Transverse colon (tissue), 4 donors: ENCODE data around the gene RPRD1A. TPM values are rescaled to one million over a fixed set of nuclear protein-coding genes. Genes with fewer than 3 reads are reported as not detected.
"Not testable (repeated sequence)": the region's sequence is repeated elsewhere in the genome, so short reads cannot be mapped to it uniquely, and the experiment has no call there.

ENCODE experiments used
- DNase-seq: peaks from one replicate; pipeline ENCODE4 v3.0.0-alpha.2; 2019
- H3K27ac ChIP-seq, 4 donors: fragments of 200-600 bp; sonication (generic); 2 replicates each; pipeline ENCODE4 v1.5.1; 2016 to 2018; ENCODE audit warnings: inconsistent platforms in 4 of 4
- H3K27me3 ChIP-seq: fragments of 200-600 bp; sonication (generic); 2 replicates; pipeline ENCODE4 v1.5.1; 2017; ENCODE audit warnings: inconsistent platforms
- H3K36me3 ChIP-seq, 4 donors: fragments of 200-600 bp; sonication (generic); 2 replicates each; pipeline ENCODE4 v1.5.1; 2017 to 2019; ENCODE audit warnings: inconsistent platforms in 4 of 4
- H3K4me1 ChIP-seq, 4 donors: fragments of 200-600 bp; sonication (generic); 2 replicates each; pipeline ENCODE4 v1.5.1; 2017 to 2020; ENCODE audit warnings: inconsistent platforms in 4 of 4
- H3K4me3 ChIP-seq, 4 donors: fragments of 200-600 bp; sonication (generic); 1 replicate in 1 of 4; 2 replicates in 3 of 4; pipeline versions ENCODE4 v1.5.1 to v1.6.1; 2017 to 2019; ENCODE audit warnings: inconsistent platforms in 4 of 4
- H3K9me3 ChIP-seq, 2 donors: fragments of 200-600 bp; sonication (generic); 2 replicates each; pipeline ENCODE4 v1.5.1; 2017 to 2019; ENCODE audit warnings: inconsistent platforms in 2 of 2
- EP300 ChIP-seq: sonication (generic); formaldehyde crosslinking; IDR thresholded peaks from one replicate; pipeline ENCODE4 v1.6.1; 2017; ENCODE audit warnings: antibody characterized with exemption, low read depth
- POLR2A ChIP-seq: fragments of 450-650 bp; IDR thresholded peaks from one replicate; pipeline ENCODE4 v1.6.1; 2016; ENCODE audit warnings: antibody characterized with exemption, mild to moderate bottlenecking, moderate library complexity
- POLR2AphosphoS5 ChIP-seq, 3 donors: sonication (generic); formaldehyde crosslinking; IDR thresholded peaks; one replicate each; pipeline ENCODE4 v1.6.1; 2016; ENCODE audit warnings: antibody characterized with exemption in 3 of 3
- WGBS, 2 donors: methylation state at CpG; one replicate each; pipeline ENCODE4 v1.1.5; 2018; ENCODE audit warnings: low coverage in 1 of 2; 5-methylcytosine and 5-hydroxymethylcytosine counted together
- in situ Hi-C, 4 donors: fragments of 200-750 bp; cut with MboI; loops; one replicate each; pipeline versions ENCODE4 v1.15.0 to v1.15.1; 2017; ENCODE audit warnings: low sequenced_read_pairs in 3 of 4, low pct_ligation_motif_present in 1 of 4, low pct_unique_long_range_greater_than_20kb in 1 of 4
- intact Hi-C: fragments of 100-400 bp; cut with DNase I; formaldehyde crosslinking; loops from one replicate; pipeline ENCODE4 v1.15.1; 2023; ENCODE audit warnings: low total_unique reads
- total RNA-seq, 4 donors: library from RNA; depleted of rRNA; stranded (reverse); fragments of >200 nt; gene quantifications; one replicate each; pipeline ENCODE4 v1.1.0, GENCODE V29; 2016
- TF ChIP-seq, protein P1 (sequence below), 5 experiments: fragments of 200-600 bp in 3 of 5; fragments of 450-650 bp in 2 of 5; sonication (generic) in 3 of 5; IDR thresholded peaks; 1 replicate in 2 of 5; 2 replicates in 3 of 5; pipeline ENCODE4 v1.5.1; 2016 to 2017; ENCODE audit warnings: antibody characterized with exemption in 5 of 5, inconsistent platforms in 3 of 5, mild to moderate bottlenecking in 2 of 5, moderate library complexity in 1 of 5

RPRD1A gene
- total RNA-seq, 4 donors from 2014 or later: 34.4 to 59.9 (median 44.3) TPM

DNA sequence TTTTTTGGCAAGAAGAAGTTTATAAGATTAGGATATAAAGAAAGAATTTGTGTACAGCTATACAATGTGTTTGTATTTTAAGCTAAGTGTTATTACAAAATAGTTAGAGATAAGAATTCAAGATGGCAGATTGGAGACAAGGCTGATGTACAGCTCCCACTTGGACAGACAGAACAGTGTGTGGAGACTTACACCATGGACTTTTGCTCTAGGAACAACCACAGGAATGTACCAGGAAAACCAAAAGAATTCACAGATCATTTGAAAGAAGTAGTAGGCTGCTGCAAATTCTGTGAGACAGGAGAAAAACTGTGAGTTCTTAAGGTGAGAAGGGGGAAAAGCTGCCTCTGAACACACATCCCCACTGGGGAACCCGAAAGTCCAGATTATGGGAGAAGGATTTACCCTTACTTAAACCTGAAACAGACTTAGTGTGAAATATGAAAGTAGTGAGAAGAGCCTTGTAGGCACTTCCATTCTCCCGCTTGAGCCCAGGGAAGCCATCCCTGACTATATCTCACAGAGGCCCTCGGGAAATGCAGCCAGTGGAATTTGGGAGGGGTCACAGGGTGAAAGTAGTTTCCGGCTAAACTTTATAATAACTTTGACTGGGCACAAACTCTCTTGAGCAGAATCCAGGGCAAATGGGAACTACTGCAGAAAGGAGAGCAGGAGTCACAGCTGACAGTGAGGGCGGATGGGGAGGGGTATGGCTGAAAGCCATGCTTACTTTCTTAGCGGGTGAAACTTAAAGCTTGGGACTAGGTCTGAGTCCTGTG is 11.6 kb upstream of the RPRD1A start:
- WGBS, 2 donors: 59 to 83% methylated on average over 4 to 6 of the region's 6 CpGs
- no peaks in the 10 kb centered on the region for H3K4me1 ChIP-seq
- H3K36me3 ChIP-seq: no peaks in the 10 kb centered on the region
- in situ Hi-C loops: no loop called here
- intact Hi-C loops: no loop called here
- peaks cover 0 to 7% of the 10 kb centered on the region in 2 donors for H3K9me3 ChIP-seq
- no peak for DNase-seq
- peaks cover 5% of the 10 kb centered on the region for H3K27me3 ChIP-seq
- no peak overlapping the region for H3K27ac ChIP-seq
- no peak for TF ChIP-seq POLR2AphosphoS5 (IDR thresholded peaks at IDR 0.05)
- no peak for TF ChIP-seq POLR2A
- TF ChIP-seq, protein P1, sequence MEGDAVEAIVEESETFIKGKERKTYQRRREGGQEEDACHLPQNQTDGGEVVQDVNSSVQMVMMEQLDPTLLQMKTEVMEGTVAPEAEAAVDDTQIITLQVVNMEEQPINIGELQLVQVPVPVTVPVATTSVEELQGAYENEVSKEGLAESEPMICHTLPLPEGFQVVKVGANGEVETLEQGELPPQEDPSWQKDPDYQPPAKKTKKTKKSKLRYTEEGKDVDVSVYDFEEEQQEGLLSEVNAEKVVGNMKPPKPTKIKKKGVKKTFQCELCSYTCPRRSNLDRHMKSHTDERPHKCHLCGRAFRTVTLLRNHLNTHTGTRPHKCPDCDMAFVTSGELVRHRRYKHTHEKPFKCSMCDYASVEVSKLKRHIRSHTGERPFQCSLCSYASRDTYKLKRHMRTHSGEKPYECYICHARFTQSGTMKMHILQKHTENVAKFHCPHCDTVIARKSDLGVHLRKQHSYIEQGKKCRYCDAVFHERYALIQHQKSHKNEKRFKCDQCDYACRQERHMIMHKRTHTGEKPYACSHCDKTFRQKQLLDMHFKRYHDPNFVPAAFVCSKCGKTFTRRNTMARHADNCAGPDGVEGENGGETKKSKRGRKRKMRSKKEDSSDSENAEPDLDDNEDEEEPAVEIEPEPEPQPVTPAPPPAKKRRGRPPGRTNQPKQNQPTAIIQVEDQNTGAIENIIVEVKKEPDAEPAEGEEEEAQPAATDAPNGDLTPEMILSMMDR (IDR thresholded peaks at IDR 0.05): no peak
- TF ChIP-seq EP300: no peak
- no peak overlapping the region for H3K4me3 ChIP-seq

- intact Hi-C loops: not testable (repeated sequence)
Observed at GRCh38 chr18:36077764-36078163, 10.4 kb upstream of the RPRD1A start.

GRCh38 chr18:36075862-36076587 is 8.7 kb upstream of the RPRD1A start:
- TF ChIP-seq POLR2A (no peak), POLR2AphosphoS5 (IDR thresholded peaks at IDR 0.05) (peak in 2 of 3 donors; percentile 18 to 25)
- intact Hi-C loops: no loop called here
- H3K4me3 ChIP-seq: no peak overlapping the region
- in situ Hi-C loops: no loop called here
- H3K27me3 ChIP-seq: peaks cover 5% of the 10 kb centered on the region
- no peak overlapping the region for H3K27ac ChIP-seq
- 58 to 73% methylated on average over 5 to 6 of the region's 6 CpGs for WGBS, 2 donors
- DNase-seq: no peak
- H3K4me1 ChIP-seq: no peaks in the 10 kb centered on the region
- no peaks in the 10 kb centered on the region for H3K36me3 ChIP-seq
- H3K9me3 ChIP-seq: peaks cover 0 to 2% of the 10 kb centered on the region in 2 donors

More at GRCh38 chr18:36077764-36078163, 10.4 kb upstream of the RPRD1A start:
- WGBS, 2 donors: 98% methylated on average over 9 of the region's 27 CpGs; no CpG with 5 or more reads in 1 of the 2 donors
- in situ Hi-C loops, H3K9me3 ChIP-seq, H3K36me3 ChIP-seq, H3K27ac ChIP-seq, DNase-seq, H3K4me3 ChIP-seq, H3K4me1 ChIP-seq, H3K27me3 ChIP-seq: not testable (repeated sequence)

DNA sequence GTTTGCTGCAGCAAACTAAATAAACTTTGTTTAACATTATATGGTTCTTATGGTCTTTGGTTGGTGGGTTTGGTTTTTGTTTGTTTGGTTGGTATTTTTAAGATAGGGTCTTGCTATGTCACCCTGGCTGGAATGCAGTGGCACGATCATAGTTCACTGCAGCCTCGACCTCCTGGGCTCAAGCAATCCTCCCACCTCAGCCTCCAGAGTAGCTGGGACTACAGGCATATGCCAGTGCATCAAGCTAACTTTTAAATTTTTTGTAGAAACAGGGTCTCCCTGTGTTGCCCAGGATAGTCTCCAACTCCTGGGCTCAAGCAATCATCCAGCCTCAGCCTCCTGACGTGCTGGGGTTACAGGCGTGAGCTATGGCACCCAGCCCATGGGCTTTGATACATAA is 7.1 kb upstream of the RPRD1A start:
- TF ChIP-seq POLR2A (no peak), POLR2AphosphoS5 (IDR thresholded peaks at IDR 0.05) (no peak), EP300 (no peak)
- TF ChIP-seq, protein P1 (IDR thresholded peaks at IDR 0.05): no peak
- Histone ChIP-seq H3K27me3 (peaks cover 5% of the 10 kb centered on the region), H3K4me1 (no peaks in the 10 kb centered on the region), H3K27ac (no peak overlapping the region), H3K9me3 (no peaks in the 10 kb centered on the region), H3K36me3 (no peaks in the 10 kb centered on the region), H3K4me3 (no peak overlapping the region)
- WGBS, 2 donors: 80 to 96% methylated on average over 4 of the region's 4 CpGs
- intact Hi-C loops (no loop called here), in situ Hi-C loops (no loop called here)
- DNase-seq: no peak

DNA sequence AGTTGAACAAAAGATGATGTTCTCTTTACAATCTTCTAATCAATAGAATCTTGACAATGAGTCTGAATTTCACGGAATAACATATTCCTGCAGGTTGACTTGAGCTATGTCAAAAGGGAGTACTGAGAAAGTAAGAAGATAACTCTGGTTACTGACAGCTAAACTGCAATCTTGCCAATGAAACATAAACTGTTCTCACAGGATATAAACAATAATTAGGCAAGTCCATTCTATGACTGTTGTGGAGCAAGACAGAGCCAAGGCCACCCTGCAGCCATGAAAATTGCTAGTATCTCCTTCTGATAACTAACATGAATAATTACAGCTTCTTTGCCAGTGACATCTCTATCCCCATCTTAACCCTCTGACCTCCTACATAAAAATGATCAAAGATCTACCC is 6.3 kb upstream of the RPRD1A start:
- in situ Hi-C loops: no loop called here

GRCh38 chr18:36072406-36072805 is 5.0 kb upstream of the RPRD1A start:
- H3K4me1 ChIP-seq, intact Hi-C loops, H3K9me3 ChIP-seq, in situ Hi-C loops, H3K36me3 ChIP-seq, H3K27ac ChIP-seq, DNase-seq, H3K4me3 ChIP-seq, H3K27me3 ChIP-seq: not testable (repeated sequence)
- WGBS, 2 donors: 94% methylated on average over 8 of the region's 8 CpGs; no CpG with 5 or more reads in 1 of the 2 donors

More for the DNA sequence above, 6.3 kb upstream of the RPRD1A start:
- Histone ChIP-seq H3K27ac (no peak overlapping the region), H3K9me3 (no peaks in the 10 kb centered on the region), H3K4me1 (no peaks in the 10 kb centered on the region), H3K27me3 (peaks cover 5% of the 10 kb centered on the region), H3K4me3 (no peak overlapping the region), H3K36me3 (no peaks in the 10 kb centered on the region)
- 69 to 82% methylated on average over 1 of the region's 1 CpG for WGBS, 2 donors
- intact Hi-C loops: no loop called here
- no peak for TF ChIP-seq POLR2A
- TF ChIP-seq EP300: no peak
- TF ChIP-seq, protein P1 (IDR thresholded peaks at IDR 0.05): no peak
- no peak for TF ChIP-seq POLR2AphosphoS5 (IDR thresholded peaks at IDR 0.05)
- DNase-seq: no peak
